ENCODE measurements around the gene PTGR3. TPM values are rescaled to one million over a fixed set of nuclear protein-coding genes. Genes with fewer than 3 reads are reported as not detected.

Gene PTGR3
- total and polyA plus RNA-seq, 4 donors, result 10.1 to 22.2 (median 21.4) TPM

GRCh38 chr18:75214766-75215510 lies 6.0 kb upstream of the PTGR3 start:
- TF ChIP-seq CTCF (IDR thresholded peaks at IDR 0.05; ENCODE audit: control extremely low read depth, extremely low read depth), result no peak
- no peak for ATAC-seq (ENCODE audit: insufficient read depth, low FRiP score)
- H3K4me1 ChIP-seq (ENCODE audit: control insufficient read depth in 5 of 5, insufficient read depth in 5 of 5, low read length in 5 of 5), result peaks cover 8 to 54% (median 10%) of the 10 kb centered on the region in 5 donors
- no peak overlapping the region for H3K4me3 ChIP-seq
- WGBS, 2 donors, result 95 to 96% methylated on average over 12 of the region's 12 CpGs
- no peak for DNase-seq
- no peaks in the 10 kb centered on the region for H3K9me3 ChIP-seq (ENCODE audit: control insufficient read depth in 4 of 4, insufficient read depth in 3 of 4, low read length in 3 of 4)
- no peak overlapping the region for H3K9ac ChIP-seq (ENCODE audit: insufficient read depth in 1 of 2, low read length in 2 of 2)
- no peaks in the 10 kb centered on the region for H3K27me3 ChIP-seq (ENCODE audit: control insufficient read depth in 3 of 3, insufficient read depth in 3 of 3, low read length in 2 of 3)
- H3K27ac ChIP-seq (ENCODE audit: low read depth in 1 of 2, low read length in 1 of 2), result no peak overlapping the region
- no peaks in the 10 kb centered on the region for H3K36me3 ChIP-seq (ENCODE audit: control insufficient read depth in 4 of 4, insufficient read depth in 4 of 4, low read length in 4 of 4)

- DNase-seq (peak in 1 of 3 donors; percentile 38), ATAC-seq (ENCODE audit: insufficient read depth, low FRiP score) (no peak)
- Histone ChIP-seq H3K36me3 (ENCODE audit: control insufficient read depth in 4 of 4, insufficient read depth in 4 of 4, low read length in 4 of 4) (no peaks in the 10 kb centered on the region), H3K4me3 (no peak overlapping the region), H3K9me3 (ENCODE audit: control insufficient read depth in 4 of 4, insufficient read depth in 3 of 4, low read length in 3 of 4) (no peaks in the 10 kb centered on the region), H3K27me3 (ENCODE audit: control insufficient read depth in 3 of 3, insufficient read depth in 3 of 3, low read length in 2 of 3) (no peaks in the 10 kb centered on the region), H3K27ac (ENCODE audit: low read depth in 1 of 2, low read length in 1 of 2) (peak overlapping the region in 1 of 2 donors; percentile 59), H3K4me1 (ENCODE audit: control insufficient read depth in 5 of 5, insufficient read depth in 5 of 5, low read length in 5 of 5) (peaks cover 4 to 54% (median 10%) of the 10 kb centered on the region in 5 donors), H3K9ac (ENCODE audit: insufficient read depth in 1 of 2, low read length in 2 of 2) (peak overlapping the region in 1 of 2 donors; percentile 24)
- 64 to 84% methylated on average over 5 of the region's 5 CpGs for whole genome bisulfite sequencing, 2 donors
- no peak for TF ChIP-seq CTCF (IDR thresholded peaks at IDR 0.05; ENCODE audit: control extremely low read depth, extremely low read depth)
Observed at GRCh38 chr18:75214332-75214690, 5.4 kb upstream of the PTGR3 start.

- Histone ChIP-seq H3K4me3 (no peak overlapping the region), H3K9ac (ENCODE audit: insufficient read depth in 1 of 2, low read length in 2 of 2) (peak overlapping the region in 1 of 2 donors; percentile 24), H3K9me3 (ENCODE audit: control insufficient read depth in 4 of 4, insufficient read depth in 3 of 4, low read length in 3 of 4) (no peaks in the 10 kb centered on the region), H3K36me3 (ENCODE audit: control insufficient read depth in 4 of 4, insufficient read depth in 4 of 4, low read length in 4 of 4) (no peaks in the 10 kb centered on the region), H3K27ac (ENCODE audit: low read depth in 1 of 2, low read length in 1 of 2) (peak overlapping the region in 1 of 2 donors; percentile 59), H3K27me3 (ENCODE audit: control insufficient read depth in 3 of 3, insufficient read depth in 3 of 3, low read length in 2 of 3) (no peaks in the 10 kb centered on the region), H3K4me1 (ENCODE audit: control insufficient read depth in 5 of 5, insufficient read depth in 5 of 5, low read length in 5 of 5) (peaks cover 4 to 54% (median 10%) of the 10 kb centered on the region in 5 donors)
- WGBS, 2 donors, result 45 to 75% methylated on average over 5 of the region's 5 CpGs
- peak in 2 of 3 donors; percentile 55 to 61 for DNase-seq
- TF ChIP-seq CTCF (IDR thresholded peaks at IDR 0.05; ENCODE audit: control extremely low read depth, extremely low read depth), result no peak
- no peak for ATAC-seq (ENCODE audit: insufficient read depth, low FRiP score)
Observed at GRCh38 chr18:75213611-75214331, 4.8 kb upstream of the PTGR3 start.

Measured in lung (tissue), 12 donors.